ENCODE measurements around the gene MBLAC1. TPM values are rescaled to one million over a fixed set of nuclear protein-coding genes. Genes with fewer than 3 reads are reported as not detected.

The MBLAC1 gene
- total and polyA plus RNA-seq, 9 of the 15 experiments (the other 6 are each of a cell fraction or from before 2014, with no cell fraction given) = 0.03 to 3.1 (median 0.52) TPM

DNA sequence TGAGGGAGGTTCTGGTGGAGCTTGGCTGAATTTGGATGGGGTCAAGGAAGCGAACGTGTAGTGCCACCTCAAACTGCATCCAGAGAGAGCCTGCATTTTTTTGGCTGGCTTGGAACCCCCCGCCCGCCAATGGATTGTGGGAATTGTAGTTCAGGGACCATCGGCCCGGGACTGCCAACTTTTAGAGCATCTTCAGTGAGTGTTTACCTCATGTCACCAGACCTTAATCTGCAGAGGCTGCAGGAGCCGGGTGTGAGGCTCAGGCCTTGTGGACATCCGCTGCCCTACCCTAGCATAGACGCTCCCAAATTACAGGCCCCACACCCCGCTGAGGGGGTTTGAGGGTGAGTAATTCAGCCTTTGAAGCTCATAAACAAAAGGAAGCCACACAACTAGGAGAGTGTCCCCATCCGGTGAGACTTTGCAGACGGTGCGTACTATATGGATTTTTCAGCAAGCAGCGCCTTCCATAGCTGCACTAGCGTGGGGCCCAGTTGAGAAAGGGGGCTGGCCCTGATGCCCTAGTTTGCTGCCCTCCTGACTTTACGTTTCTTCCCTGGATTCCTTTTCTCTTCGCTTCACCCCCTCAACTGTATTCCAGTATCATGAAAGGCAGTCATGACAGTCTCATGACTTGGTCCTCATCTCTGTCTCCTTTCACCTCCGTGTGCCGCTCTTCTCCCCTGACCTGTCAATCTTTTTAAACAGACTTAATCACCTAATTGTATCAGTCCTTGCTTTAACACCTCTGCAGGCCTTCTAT is 6.6 kb upstream of the MBLAC1 start (continued):
- TF ChIP-seq, protein P1, sequence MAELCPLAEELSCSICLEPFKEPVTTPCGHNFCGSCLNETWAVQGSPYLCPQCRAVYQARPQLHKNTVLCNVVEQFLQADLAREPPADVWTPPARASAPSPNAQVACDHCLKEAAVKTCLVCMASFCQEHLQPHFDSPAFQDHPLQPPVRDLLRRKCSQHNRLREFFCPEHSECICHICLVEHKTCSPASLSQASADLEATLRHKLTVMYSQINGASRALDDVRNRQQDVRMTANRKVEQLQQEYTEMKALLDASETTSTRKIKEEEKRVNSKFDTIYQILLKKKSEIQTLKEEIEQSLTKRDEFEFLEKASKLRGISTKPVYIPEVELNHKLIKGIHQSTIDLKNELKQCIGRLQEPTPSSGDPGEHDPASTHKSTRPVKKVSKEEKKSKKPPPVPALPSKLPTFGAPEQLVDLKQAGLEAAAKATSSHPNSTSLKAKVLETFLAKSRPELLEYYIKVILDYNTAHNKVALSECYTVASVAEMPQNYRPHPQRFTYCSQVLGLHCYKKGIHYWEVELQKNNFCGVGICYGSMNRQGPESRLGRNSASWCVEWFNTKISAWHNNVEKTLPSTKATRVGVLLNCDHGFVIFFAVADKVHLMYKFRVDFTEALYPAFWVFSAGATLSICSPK (IDR thresholded peaks at IDR 0.05; ENCODE audit: borderline replicate concordance) = no peak
- TF ChIP-seq L3MBTL2 (IDR thresholded peaks at IDR 0.05) (0 out of 2 replicates have a peak, but pooled peaks have one; percentile 56), MTF1 (CRISPR knock-in tag; IDR thresholded peaks at IDR 0.05; ENCODE audit: borderline replicate concordance) (no peak), LCOR (CRISPR knock-in tag; IDR thresholded peaks at IDR 0.05) (peak; percentile 55; the same call in 1 of the 2 replicates), RNF2 (IDR thresholded peaks at IDR 0.05) (no peak), FOXK2 (conservative IDR thresholded peaks at IDR 0.05 in 1 of 2, IDR thresholded peaks at IDR 0.05 in 1 of 2; ENCODE audit: low read depth in 2 of 2) (peak; percentile 52 to 62; a peak in 3 of 4 replicates), ZNF143 (CRISPR knock-in tag; IDR thresholded peaks at IDR 0.05) (peak; percentile 85), HDGF (IDR thresholded peaks at IDR 0.05) (peak; percentile 76), ETV5 (CRISPR knock-in tag; IDR thresholded peaks at IDR 0.05; ENCODE audit: low read depth) (peak; percentile 15), ZBTB17 (CRISPR knock-in tag; IDR thresholded peaks at IDR 0.05) (0 out of 2 replicates have a peak, but pooled peaks have one; percentile 14), SIX5 (IDR thresholded peaks at IDR 0.05; ENCODE audit: borderline replicate concordance in 1 of 2, insufficient read depth in 1 of 2, low read depth in 1 of 2, low read length in 2 of 2) (peak; percentile 47 to 52; a peak in 2 of 4 replicates), NFXL1 (CRISPR knock-in tag; IDR thresholded peaks at IDR 0.05) (no peak), ZFX (CRISPR knock-in tag; IDR thresholded peaks at IDR 0.05) (peak; percentile 74), EHMT2 (IDR thresholded peaks at IDR 0.05) (peak; percentile 33; the same call in 1 of the 2 replicates), MBD2 (IDR thresholded peaks at IDR 0.05; ENCODE audit: borderline replicate concordance, low read depth) (0 out of 2 replicates have a peak, but pooled peaks have one; percentile 2), ZFP1 (CRISPR knock-in tag; IDR thresholded peaks at IDR 0.05) (no peak), ZNF766 (CRISPR knock-in tag; conservative IDR thresholded peaks at IDR 0.05) (peak; percentile 8; the same call in 1 of the 2 replicates), ZNF384 (IDR thresholded peaks at IDR 0.05; ENCODE audit: low read depth, low read length) (peak; percentile 70), FOXP1 (CRISPR knock-in tag; IDR thresholded peaks at IDR 0.05) (0 out of 2 replicates have a peak, but pooled peaks have one; percentile 43)
- TF ChIP-seq, protein P2, sequence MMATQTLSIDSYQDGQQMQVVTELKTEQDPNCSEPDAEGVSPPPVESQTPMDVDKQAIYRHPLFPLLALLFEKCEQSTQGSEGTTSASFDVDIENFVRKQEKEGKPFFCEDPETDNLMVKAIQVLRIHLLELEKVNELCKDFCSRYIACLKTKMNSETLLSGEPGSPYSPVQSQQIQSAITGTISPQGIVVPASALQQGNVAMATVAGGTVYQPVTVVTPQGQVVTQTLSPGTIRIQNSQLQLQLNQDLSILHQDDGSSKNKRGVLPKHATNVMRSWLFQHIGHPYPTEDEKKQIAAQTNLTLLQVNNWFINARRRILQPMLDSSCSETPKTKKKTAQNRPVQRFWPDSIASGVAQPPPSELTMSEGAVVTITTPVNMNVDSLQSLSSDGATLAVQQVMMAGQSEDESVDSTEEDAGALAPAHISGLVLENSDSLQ (IDR thresholded peaks at IDR 0.05) = peak; percentile 79
- TF ChIP-seq, protein P3, sequence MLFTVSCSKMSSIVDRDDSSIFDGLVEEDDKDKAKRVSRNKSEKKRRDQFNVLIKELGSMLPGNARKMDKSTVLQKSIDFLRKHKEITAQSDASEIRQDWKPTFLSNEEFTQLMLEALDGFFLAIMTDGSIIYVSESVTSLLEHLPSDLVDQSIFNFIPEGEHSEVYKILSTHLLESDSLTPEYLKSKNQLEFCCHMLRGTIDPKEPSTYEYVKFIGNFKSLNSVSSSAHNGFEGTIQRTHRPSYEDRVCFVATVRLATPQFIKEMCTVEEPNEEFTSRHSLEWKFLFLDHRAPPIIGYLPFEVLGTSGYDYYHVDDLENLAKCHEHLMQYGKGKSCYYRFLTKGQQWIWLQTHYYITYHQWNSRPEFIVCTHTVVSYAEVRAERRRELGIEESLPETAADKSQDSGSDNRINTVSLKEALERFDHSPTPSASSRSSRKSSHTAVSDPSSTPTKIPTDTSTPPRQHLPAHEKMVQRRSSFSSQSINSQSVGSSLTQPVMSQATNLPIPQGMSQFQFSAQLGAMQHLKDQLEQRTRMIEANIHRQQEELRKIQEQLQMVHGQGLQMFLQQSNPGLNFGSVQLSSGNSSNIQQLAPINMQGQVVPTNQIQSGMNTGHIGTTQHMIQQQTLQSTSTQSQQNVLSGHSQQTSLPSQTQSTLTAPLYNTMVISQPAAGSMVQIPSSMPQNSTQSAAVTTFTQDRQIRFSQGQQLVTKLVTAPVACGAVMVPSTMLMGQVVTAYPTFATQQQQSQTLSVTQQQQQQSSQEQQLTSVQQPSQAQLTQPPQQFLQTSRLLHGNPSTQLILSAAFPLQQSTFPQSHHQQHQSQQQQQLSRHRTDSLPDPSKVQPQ (CRISPR knock-in tag; IDR thresholded peaks at IDR 0.05; ENCODE audit: borderline replicate concordance) = no peak
- TF ChIP-seq, protein P4, sequence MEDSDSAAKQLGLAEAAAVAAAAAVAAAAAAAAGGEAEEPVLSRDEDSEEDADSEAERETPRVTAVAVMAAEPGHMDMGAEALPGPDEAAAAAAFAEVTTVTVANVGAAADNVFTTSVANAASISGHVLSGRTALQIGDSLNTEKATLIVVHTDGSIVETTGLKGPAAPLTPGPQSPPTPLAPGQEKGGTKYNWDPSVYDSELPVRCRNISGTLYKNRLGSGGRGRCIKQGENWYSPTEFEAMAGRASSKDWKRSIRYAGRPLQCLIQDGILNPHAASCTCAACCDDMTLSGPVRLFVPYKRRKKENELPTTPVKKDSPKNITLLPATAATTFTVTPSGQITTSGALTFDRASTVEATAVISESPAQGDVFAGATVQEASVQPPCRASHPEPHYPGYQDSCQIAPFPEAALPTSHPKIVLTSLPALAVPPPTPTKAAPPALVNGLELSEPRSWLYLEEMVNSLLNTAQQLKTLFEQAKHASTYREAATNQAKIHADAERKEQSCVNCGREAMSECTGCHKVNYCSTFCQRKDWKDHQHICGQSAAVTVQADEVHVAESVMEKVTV (CRISPR knock-in tag; IDR thresholded peaks at IDR 0.05) = no peak
